ENCODE measurements around the gene GPX1. TPM values are rescaled to one million over a fixed set of nuclear protein-coding genes. Genes with fewer than 3 reads are reported as not detected.

The GPX1 gene
- total and polyA plus RNA-seq, 5 experiments from 2014 or later, result 73.6 to 249 (median 149) TPM

Other genes starting within 250 kb of the GPX1 start
- 100 to 1,000 TPM in 1 of 2 experiments, 10 to 100 TPM in 1; 99.9 to 108 TPM for gene USP19, start 237.5 kb downstream of the GPX1 start, total RNA-seq
- gene USP19, start 237.5 kb downstream of the GPX1 start, polyA plus RNA-seq, result 10 to 100 TPM; 19.5 to 42.2 (median 29.2) TPM
- gene LAMB2, start 225.3 kb downstream of the GPX1 start, total RNA-seq, result 1 to 10 TPM; 1.0 to 1.2 TPM
- gene LAMB2, start 225.3 kb downstream of the GPX1 start, polyA plus RNA-seq, result not detected
- 10 to 100 TPM; 44.0 to 44.7 TPM for gene CCDC71, start 192.0 kb downstream of the GPX1 start, total RNA-seq
- gene CCDC71, start 192.0 kb downstream of the GPX1 start, polyA plus RNA-seq, result 1 to 10 TPM; 1.6 to 2.0 (median 1.8) TPM
- gene KLHDC8B, start 186.8 kb downstream of the GPX1 start, total RNA-seq, result 1 to 10 TPM; 7.0 to 7.1 TPM
- 1 to 10 TPM; 3.6 to 4.9 (median 4.2) TPM for gene KLHDC8B, start 186.8 kb downstream of the GPX1 start, polyA plus RNA-seq
- gene C3orf62, start 81.1 kb downstream of the GPX1 start, total RNA-seq, result 10 to 100 TPM; 11.6 to 12.1 TPM
- 1 to 10 TPM in 1 of 3 donors, under 1 TPM in 2; 0.73 to 1.4 (median 0.75) TPM for gene C3orf62, start 81.1 kb downstream of the GPX1 start, polyA plus RNA-seq
- 100 to 1,000 TPM; 108 to 118 TPM for gene USP4, start 18.3 kb downstream of the GPX1 start, total RNA-seq
- 10 to 100 TPM; 49.6 to 69.1 (median 50.6) TPM for gene USP4, start 18.3 kb downstream of the GPX1 start, polyA plus RNA-seq
- gene RHOA, start 53.6 kb upstream of the GPX1 start, total RNA-seq, result 100 to 1,000 TPM; 235 to 254 TPM
- gene RHOA, start 53.6 kb upstream of the GPX1 start, polyA plus RNA-seq, result 100 to 1,000 TPM; 478 to 683 (median 552) TPM
- 10 to 100 TPM; 34.0 to 34.1 TPM for gene TCTA, start 54.1 kb upstream of the GPX1 start, total RNA-seq
- 10 to 100 TPM; 37.6 to 48.8 (median 45.5) TPM for gene TCTA, start 54.1 kb upstream of the GPX1 start, polyA plus RNA-seq
- gene AMT, start 64.1 kb upstream of the GPX1 start, total RNA-seq, result 1 to 10 TPM; 9.4 to 9.9 TPM
- gene AMT, start 64.1 kb upstream of the GPX1 start, polyA plus RNA-seq, result 1 to 10 TPM; 1.6 to 3.1 (median 1.9) TPM
- gene NICN1, start 71.0 kb upstream of the GPX1 start, total RNA-seq, result 10 to 100 TPM; 21.6 to 23.0 TPM
- 1 to 10 TPM; 7.4 to 9.7 (median 8.2) TPM for gene NICN1, start 71.0 kb upstream of the GPX1 start, polyA plus RNA-seq
- 10 to 100 TPM; 16.8 to 20.3 TPM for gene DAG1, start 111.9 kb upstream of the GPX1 start, total RNA-seq
- 1 to 10 TPM; 4.6 to 6.4 (median 4.7) TPM for gene DAG1, start 111.9 kb upstream of the GPX1 start, polyA plus RNA-seq
- gene BSN, start 196.1 kb upstream of the GPX1 start, total RNA-seq, result under 1 TPM; 0.22 to 0.23 TPM
- under 1 TPM in 1 of 3 donors, not detected in 2; 0.19 TPM for gene BSN, start 196.1 kb upstream of the GPX1 start, polyA plus RNA-seq